ENCODE measurements around the gene PLEK.

The PLEK gene

GRCh38 chr2:68420254-68420910 is 55.3 kb downstream of the PLEK start:
- no peak overlapping the region for H3K4me3 ChIP-seq (ENCODE audit: low read length)
- H3K27ac ChIP-seq (ENCODE audit: low read length) = no peak overlapping the region
- H3K9me3 ChIP-seq (ENCODE audit: insufficient read depth, low read depth, low read length) = no peaks in the 10 kb centered on the region
- H3K27me3 ChIP-seq (ENCODE audit: insufficient read depth, low read length) = no peaks in the 10 kb centered on the region
- H3K9ac ChIP-seq (ENCODE audit: low read depth, low read length) = no peak overlapping the region
- H3K36me3 ChIP-seq (ENCODE audit: insufficient read depth, low read depth, low read length) = no peaks in the 10 kb centered on the region
- peaks cover 8% of the 10 kb centered on the region for H3K4me1 ChIP-seq (ENCODE audit: insufficient read depth, low read length)

GRCh38 chr2:68423966-68424650 is 59.0 kb downstream of the PLEK start:
- H3K4me1 ChIP-seq (ENCODE audit: insufficient read depth, low read length) = no peaks in the 10 kb centered on the region; the same call in 1 of the 2 replicates
- H3K27ac ChIP-seq (ENCODE audit: low read length) = no peak overlapping the region
- H3K36me3 ChIP-seq (ENCODE audit: insufficient read depth, low read depth, low read length) = no peaks in the 10 kb centered on the region
- H3K4me3 ChIP-seq (ENCODE audit: low read length) = no peak overlapping the region
- no peaks in the 10 kb centered on the region for H3K9me3 ChIP-seq (ENCODE audit: insufficient read depth, low read depth, low read length)
- no peak overlapping the region for H3K9ac ChIP-seq (ENCODE audit: low read depth, low read length)
- H3K27me3 ChIP-seq (ENCODE audit: insufficient read depth, low read length) = no peaks in the 10 kb centered on the region

- no peak overlapping the region for H3K4me3 ChIP-seq (ENCODE audit: low read length)
- no peaks in the 10 kb centered on the region for H3K27me3 ChIP-seq (ENCODE audit: insufficient read depth, low read length)
- no peak overlapping the region for H3K9ac ChIP-seq (ENCODE audit: low read depth, low read length)
- no peaks in the 10 kb centered on the region for H3K4me1 ChIP-seq (ENCODE audit: insufficient read depth, low read length)
- no peaks in the 10 kb centered on the region for H3K36me3 ChIP-seq (ENCODE audit: insufficient read depth, low read depth, low read length)
- no peak overlapping the region for H3K27ac ChIP-seq (ENCODE audit: low read length)
- no peaks in the 10 kb centered on the region for H3K9me3 ChIP-seq (ENCODE audit: insufficient read depth, low read depth, low read length)
Measured at GRCh38 chr2:68425503-68425902, 60.4 kb downstream of the PLEK start.

DNA sequence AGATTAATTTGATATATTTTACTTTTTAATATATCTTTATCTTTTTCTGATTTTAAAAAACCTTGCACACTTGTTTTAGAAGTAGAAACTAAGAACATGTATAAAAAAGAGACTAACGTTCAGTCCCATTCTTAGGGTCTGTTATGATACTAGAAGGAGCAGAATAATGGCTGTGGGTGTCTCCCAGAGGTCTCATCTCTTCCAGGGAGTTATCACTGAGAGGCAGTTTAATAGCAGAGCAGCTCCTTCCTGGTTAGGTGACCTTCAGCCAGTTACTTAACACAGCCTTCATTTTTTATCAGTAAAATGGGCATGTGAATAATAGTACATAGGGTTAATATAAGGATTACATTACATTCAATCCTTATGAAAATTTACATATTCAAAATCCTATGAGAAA is 61.4 kb downstream of the PLEK start:
- Histone ChIP-seq H3K4me3 (ENCODE audit: low read length) (no peak overlapping the region), H3K36me3 (ENCODE audit: insufficient read depth, low read depth, low read length) (no peaks in the 10 kb centered on the region), H3K27me3 (ENCODE audit: insufficient read depth, low read length) (no peaks in the 10 kb centered on the region), H3K9ac (ENCODE audit: low read depth, low read length) (no peak overlapping the region), H3K4me1 (ENCODE audit: insufficient read depth, low read length) (no peaks in the 10 kb centered on the region), H3K9me3 (ENCODE audit: insufficient read depth, low read depth, low read length) (no peaks in the 10 kb centered on the region), H3K27ac (ENCODE audit: low read length) (no peak overlapping the region)

GRCh38 chr2:68426848-68427579 is 61.9 kb downstream of the PLEK start:
- no peak overlapping the region for H3K4me3 ChIP-seq (ENCODE audit: low read length)
- no peak overlapping the region for H3K9ac ChIP-seq (ENCODE audit: low read depth, low read length)
- H3K4me1 ChIP-seq (ENCODE audit: insufficient read depth, low read length) = no peaks in the 10 kb centered on the region
- no peaks in the 10 kb centered on the region for H3K36me3 ChIP-seq (ENCODE audit: insufficient read depth, low read depth, low read length)
- H3K9me3 ChIP-seq (ENCODE audit: insufficient read depth, low read depth, low read length) = no peaks in the 10 kb centered on the region
- no peak overlapping the region for H3K27ac ChIP-seq (ENCODE audit: low read length)
- no peaks in the 10 kb centered on the region for H3K27me3 ChIP-seq (ENCODE audit: insufficient read depth, low read length)

DNA sequence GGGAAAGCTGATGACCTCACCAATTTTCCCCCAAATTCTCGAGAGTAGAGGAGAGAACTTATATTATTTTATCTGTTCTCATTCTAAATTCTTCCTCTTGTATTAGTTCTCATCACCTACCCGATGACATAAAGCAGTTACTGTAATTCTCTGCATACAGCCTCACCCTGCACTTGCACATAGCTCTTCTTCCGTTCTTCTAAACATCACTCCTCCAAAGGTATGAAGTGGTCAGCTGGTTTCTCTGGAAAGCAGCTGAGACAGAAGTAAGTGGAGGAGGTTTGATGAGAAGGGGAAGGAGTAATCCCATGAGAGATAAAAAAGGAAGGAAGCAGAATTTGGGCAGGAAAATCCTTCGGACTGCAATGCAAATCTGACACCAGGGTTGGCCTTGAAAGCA is 63.0 kb downstream of the PLEK start:
- no peak overlapping the region for H3K27ac ChIP-seq (ENCODE audit: low read length)
- no peaks in the 10 kb centered on the region for H3K9me3 ChIP-seq (ENCODE audit: insufficient read depth, low read depth, low read length)
- H3K4me1 ChIP-seq (ENCODE audit: insufficient read depth, low read length) = no peaks in the 10 kb centered on the region
- no peaks in the 10 kb centered on the region for H3K36me3 ChIP-seq (ENCODE audit: insufficient read depth, low read depth, low read length)
- no peak overlapping the region for H3K4me3 ChIP-seq (ENCODE audit: low read length)
- no peaks in the 10 kb centered on the region for H3K27me3 ChIP-seq (ENCODE audit: insufficient read depth, low read length)
- no peak overlapping the region for H3K9ac ChIP-seq (ENCODE audit: low read depth, low read length)

GRCh38 chr2:68428746-68429145 is 63.7 kb downstream of the PLEK start:
- Histone ChIP-seq H3K27ac (ENCODE audit: low read length) (no peak overlapping the region), H3K36me3 (ENCODE audit: insufficient read depth, low read depth, low read length) (no peaks in the 10 kb centered on the region), H3K9me3 (ENCODE audit: insufficient read depth, low read depth, low read length) (no peaks in the 10 kb centered on the region), H3K4me1 (ENCODE audit: insufficient read depth, low read length) (no peaks in the 10 kb centered on the region), H3K27me3 (ENCODE audit: insufficient read depth, low read length) (no peaks in the 10 kb centered on the region), H3K4me3 (ENCODE audit: low read length) (no peak overlapping the region), H3K9ac (ENCODE audit: low read depth, low read length) (no peak overlapping the region)

GRCh38 chr2:68429311-68429826 is 64.3 kb downstream of the PLEK start:
- Histone ChIP-seq H3K4me3 (ENCODE audit: low read length) (no peak overlapping the region), H3K4me1 (ENCODE audit: insufficient read depth, low read length) (no peaks in the 10 kb centered on the region), H3K9ac (ENCODE audit: low read depth, low read length) (no peak overlapping the region), H3K27ac (ENCODE audit: low read length) (no peak overlapping the region), H3K9me3 (ENCODE audit: insufficient read depth, low read depth, low read length) (no peaks in the 10 kb centered on the region), H3K36me3 (ENCODE audit: insufficient read depth, low read depth, low read length) (no peaks in the 10 kb centered on the region), H3K27me3 (ENCODE audit: insufficient read depth, low read length) (no peaks in the 10 kb centered on the region)

GRCh38 chr2:68431316-68431972 is 66.4 kb downstream of the PLEK start:
- H3K4me1 ChIP-seq (ENCODE audit: insufficient read depth, low read length) = no peaks in the 10 kb centered on the region
- H3K9me3 ChIP-seq (ENCODE audit: insufficient read depth, low read depth, low read length) = no peaks in the 10 kb centered on the region
- no peaks in the 10 kb centered on the region for H3K36me3 ChIP-seq (ENCODE audit: insufficient read depth, low read depth, low read length)
- no peak overlapping the region for H3K27ac ChIP-seq (ENCODE audit: low read length)
- H3K27me3 ChIP-seq (ENCODE audit: insufficient read depth, low read length) = no peaks in the 10 kb centered on the region
- H3K9ac ChIP-seq (ENCODE audit: low read depth, low read length) = no peak overlapping the region
- H3K4me3 ChIP-seq (ENCODE audit: low read length) = no peak overlapping the region

DNA sequence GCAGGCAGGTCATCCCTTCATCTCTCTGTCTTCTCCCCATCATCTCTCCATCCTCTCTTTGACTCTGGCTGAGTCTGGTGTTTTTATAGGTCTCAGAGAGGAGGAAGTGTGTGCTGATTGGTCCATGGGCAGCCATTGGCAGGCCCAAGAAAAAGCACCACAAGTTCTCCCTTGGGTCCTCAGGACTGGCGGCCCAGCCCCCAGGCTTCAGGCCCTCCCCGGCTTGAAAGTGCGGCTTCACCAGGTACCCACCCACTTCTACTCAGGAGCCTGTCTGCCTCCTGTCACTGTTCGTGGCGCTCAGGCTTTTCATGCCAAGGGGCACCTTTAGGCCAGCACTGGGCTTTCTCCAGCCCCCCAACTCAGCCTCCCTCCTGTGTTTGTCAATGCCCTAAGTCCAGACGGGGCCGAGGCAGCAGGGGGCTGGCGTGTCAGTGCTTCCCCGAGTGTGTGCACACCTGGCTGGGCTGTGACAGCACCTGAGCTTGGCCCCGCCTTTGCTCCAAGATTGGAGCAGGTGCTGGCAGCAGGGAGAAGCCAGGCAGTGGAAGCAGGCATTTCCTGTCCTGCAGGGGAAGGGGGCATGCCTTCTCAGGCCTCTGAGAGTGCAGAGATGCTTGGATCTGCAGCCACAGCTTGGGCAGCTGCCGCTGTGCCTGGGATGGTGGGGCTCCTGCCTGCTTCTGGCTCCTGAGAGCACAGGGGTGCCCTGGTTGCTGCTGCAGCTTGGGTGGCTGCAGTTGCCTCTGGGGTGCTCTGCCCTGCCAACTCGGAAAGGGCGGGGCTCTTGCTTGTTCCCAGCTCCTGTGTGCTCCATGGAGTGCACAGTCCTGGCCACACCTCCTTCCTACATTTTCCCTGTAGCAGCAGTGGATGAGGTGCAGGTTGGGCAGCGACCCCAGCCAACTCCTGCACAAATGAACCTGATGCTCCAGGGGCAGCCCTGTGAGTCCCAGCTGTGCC is 67.9 kb downstream of the PLEK start:
- no peak overlapping the region for H3K4me3 ChIP-seq (ENCODE audit: low read length)
- H3K9ac ChIP-seq (ENCODE audit: low read depth, low read length) = no peak overlapping the region
- no peak overlapping the region for H3K27ac ChIP-seq (ENCODE audit: low read length)
- no peaks in the 10 kb centered on the region for H3K27me3 ChIP-seq (ENCODE audit: insufficient read depth, low read length)
- no peaks in the 10 kb centered on the region for H3K9me3 ChIP-seq (ENCODE audit: insufficient read depth, low read depth, low read length)
- no peaks in the 10 kb centered on the region for H3K36me3 ChIP-seq (ENCODE audit: insufficient read depth, low read depth, low read length)
- no peaks in the 10 kb centered on the region for H3K4me1 ChIP-seq (ENCODE audit: insufficient read depth, low read length)

DNA sequence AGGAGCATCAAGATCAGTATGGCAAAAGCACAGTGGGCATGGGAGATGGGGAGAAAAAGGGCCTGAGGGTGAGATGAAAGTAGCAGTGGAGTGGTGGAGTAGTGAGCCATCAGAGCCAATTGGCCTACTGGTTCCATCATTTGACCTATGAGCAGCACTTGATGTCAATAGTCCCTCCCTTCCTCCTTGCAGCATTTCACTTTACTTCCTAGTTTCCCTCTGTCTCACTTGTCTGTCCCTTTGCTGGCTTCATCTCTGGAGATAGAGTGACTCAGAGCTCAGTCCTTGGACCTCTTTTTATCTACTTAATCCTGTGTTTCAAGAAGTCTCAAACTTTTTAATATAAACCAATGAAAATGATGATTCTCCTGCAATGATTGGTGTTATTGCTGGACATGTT is 69.9 kb downstream of the PLEK start:
- no peak overlapping the region for H3K9ac ChIP-seq (ENCODE audit: low read depth, low read length)
- H3K27ac ChIP-seq (ENCODE audit: low read length) = no peak overlapping the region
- no peaks in the 10 kb centered on the region for H3K36me3 ChIP-seq (ENCODE audit: insufficient read depth, low read depth, low read length)
- no peaks in the 10 kb centered on the region for H3K9me3 ChIP-seq (ENCODE audit: insufficient read depth, low read depth, low read length)
- H3K4me1 ChIP-seq (ENCODE audit: insufficient read depth, low read length) = no peaks in the 10 kb centered on the region
- H3K4me3 ChIP-seq (ENCODE audit: low read length) = no peak overlapping the region
- no peaks in the 10 kb centered on the region for H3K27me3 ChIP-seq (ENCODE audit: insufficient read depth, low read length)

All from iPS-20b (cell line).